ENCODE data around the gene RANBP17.

DNA sequence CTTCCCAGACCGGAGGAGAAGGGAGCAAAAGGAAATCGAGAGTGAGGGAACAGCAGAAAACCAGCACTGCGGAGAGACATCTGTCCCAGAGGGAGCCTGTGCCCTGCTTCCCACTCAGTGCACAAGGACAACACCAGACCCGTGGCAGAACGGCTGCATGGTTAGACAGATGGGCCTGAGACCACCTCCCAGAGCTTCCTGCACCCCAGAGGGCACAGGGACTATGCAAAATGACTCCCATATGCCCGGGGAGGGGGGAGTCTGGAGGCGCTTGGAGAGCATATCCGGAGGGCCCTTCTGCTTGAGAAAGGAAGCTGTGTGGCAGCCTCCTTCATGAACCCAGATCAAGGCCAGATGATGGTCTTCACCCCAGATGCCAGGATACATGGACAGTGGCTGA is 473.8 kb downstream of the RANBP17 start:
- TF ChIP-seq FOXA1 (IDR thresholded peaks at IDR 0.05) = no peak
- TF ChIP-seq SUZ12 (IDR thresholded peaks at IDR 0.05) = no peak
- TF ChIP-seq ELF4 (IDR thresholded peaks at IDR 0.05) = no peak
- TF ChIP-seq TARDBP (IDR thresholded peaks at IDR 0.05) = no peak
- no peak for TF ChIP-seq BHLHE40 (IDR thresholded peaks at IDR 0.05; ENCODE audit: borderline replicate concordance)

Data from HEK293T (cell line).